ENCODE measurements around the gene POLR1B.

The POLR1B gene

GRCh38 chr2:112579241-112579640 is 37.0 kb downstream of the POLR1B start:
- DNase-seq (ENCODE audit: low read depth), result peak; percentile 95
- no peak overlapping the region for H3K4me3 ChIP-seq (ENCODE audit: control insufficient read depth, low read depth, low read length)
- TF ChIP-seq CTCF (conservative IDR thresholded peaks at IDR 0.05; ENCODE audit: control insufficient read depth, insufficient read depth, low read depth, low read length), result peak; percentile 14

- no peak for DNase-seq (ENCODE audit: low read depth)
- no peak overlapping the region for H3K4me3 ChIP-seq (ENCODE audit: control insufficient read depth, low read depth, low read length)
- TF ChIP-seq CTCF (conservative IDR thresholded peaks at IDR 0.05; ENCODE audit: control insufficient read depth, insufficient read depth, low read depth, low read length), result no peak
Observed at GRCh38 chr2:112580084-112580483, 37.8 kb downstream of the POLR1B start.

- TF ChIP-seq CTCF (conservative IDR thresholded peaks at IDR 0.05; ENCODE audit: control insufficient read depth, insufficient read depth, low read depth, low read length), result peak; percentile 56
- peak; percentile 78 for DNase-seq (ENCODE audit: low read depth)
- H3K4me3 ChIP-seq (ENCODE audit: control insufficient read depth, low read depth, low read length), result no peak overlapping the region
Observed at GRCh38 chr2:112582314-112582746, 40.1 kb downstream of the POLR1B start.

GRCh38 chr2:112583497-112584133 is 41.4 kb downstream of the POLR1B start:
- DNase-seq (ENCODE audit: low read depth), result peak; percentile 44
- TF ChIP-seq CTCF (conservative IDR thresholded peaks at IDR 0.05; ENCODE audit: control insufficient read depth, insufficient read depth, low read depth, low read length), result no peak

GRCh38 chr2:112584134-112584890 is 42.0 kb downstream of the POLR1B start, which contains the start of gene CHCHD5:
TSS of gene CHCHD5 (plus strand) at chr2:112584609. CDS start at chr2:112584648, 39 bp downstream.
- H3K4me3 ChIP-seq (ENCODE audit: control insufficient read depth, low read depth, low read length), result peak within 1 kb of the TSS; percentile 88
- DNase-seq (ENCODE audit: low read depth), result peak; percentile 95
- no peak for TF ChIP-seq CTCF (conservative IDR thresholded peaks at IDR 0.05; ENCODE audit: control insufficient read depth, insufficient read depth, low read depth, low read length)

More at GRCh38 chr2:112583497-112584133, 41.4 kb downstream of the POLR1B start:
- peak overlapping the region; percentile 88 for H3K4me3 ChIP-seq (ENCODE audit: control insufficient read depth, low read depth, low read length)

- peak overlapping the region; percentile 88 for H3K4me3 ChIP-seq (ENCODE audit: control insufficient read depth, low read depth, low read length)
- DNase-seq (ENCODE audit: low read depth), result no peak
- no peak for TF ChIP-seq CTCF (conservative IDR thresholded peaks at IDR 0.05; ENCODE audit: control insufficient read depth, insufficient read depth, low read depth, low read length)
Observed at GRCh38 chr2:112584891-112585250, 42.6 kb downstream of the POLR1B start.
